SK-N-MC (cell line): ENCODE results near the gene ARHGAP26.

ENCODE experiments used
- EZH2 ChIP-seq: fragments of 200-600 bp; sonication (generic); IDR thresholded peaks from one replicate; pipeline ENCODE4 v1.6.1; 2017; ENCODE audit warnings: antibody characterized with exemption
- FOXP2 ChIP-seq: optimal IDR thresholded peaks from 2 replicates; pipeline ENCODE3; 2011; ENCODE audit warnings: mild to moderate bottlenecking, moderate library complexity; ENCODE audit not compliant: insufficient read depth; ENCODE audit errors: extremely low read length, control extremely low read depth
- POLR2AphosphoS5 ChIP-seq: IDR thresholded peaks from 2 replicates; pipeline ENCODE4 v1.6.1; 2012; ENCODE audit warnings: mild to moderate bottlenecking, low read depth, low read length, borderline replicate concordance

GRCh38 chr5:143179126-143179740 is 409.1 kb downstream of the ARHGAP26 start:
- no peak for TF ChIP-seq POLR2AphosphoS5
- no peak for TF ChIP-seq EZH2
- TF ChIP-seq FOXP2, result no peak
